Spleen (tissue), 7 donors: ENCODE measurements around the gene PELO.

Experiments used
- POLR2A ChIP-seq, 3 donors: fragments of 450-650 bp; IDR thresholded peaks; one replicate each; pipeline ENCODE4 v1.5.1; 2017; ENCODE audit warnings: antibody characterized with exemption in 3 of 3, mild to moderate bottlenecking in 1 of 3
- TF ChIP-seq, protein P1 (sequence below), 11 experiments: fragments of 200-600 bp in 7 of 11; fragments of 450-650 bp in 4 of 11; sonication (generic) in 4 of 11; IDR thresholded peaks in 8 of 11; conservative IDR thresholded peaks in 3 of 11; 1 replicate in 7 of 11; 2 replicates in 4 of 11; pipeline versions ENCODE4 v1.4.0 to v1.8.0; 2016 to 2021; ENCODE audit warnings: antibody characterized with exemption in 11 of 11, inconsistent platforms in 4 of 11, mild to moderate bottlenecking in 1 of 11
- donor health status: DM: no; HTN: no; CAD: no; lungs with moderate emphysema.
- donor health status: DM: no; HTN: no; CAD: no.
- donor health status: DM: no; HTN: no; CAD: no.

DNA sequence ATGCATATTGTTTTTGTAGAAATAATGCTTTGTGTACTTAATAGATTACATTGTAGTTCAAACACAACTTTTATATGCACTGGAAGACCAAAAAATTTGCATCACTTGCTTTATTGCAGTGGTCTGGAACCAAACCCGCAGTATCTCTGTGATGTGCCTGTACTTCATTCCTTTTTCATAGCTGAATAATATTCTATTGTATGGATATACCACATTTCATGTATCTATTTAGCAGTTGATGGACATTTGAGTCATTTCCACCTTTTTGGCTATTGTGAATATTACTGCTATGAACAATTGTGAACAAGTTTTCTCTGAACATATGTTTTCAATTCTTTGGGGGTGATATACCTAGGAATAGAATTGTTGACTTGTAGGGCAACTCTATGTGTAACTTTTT, 40.1 kb downstream of the PELO start:
- TF ChIP-seq, protein P1, sequence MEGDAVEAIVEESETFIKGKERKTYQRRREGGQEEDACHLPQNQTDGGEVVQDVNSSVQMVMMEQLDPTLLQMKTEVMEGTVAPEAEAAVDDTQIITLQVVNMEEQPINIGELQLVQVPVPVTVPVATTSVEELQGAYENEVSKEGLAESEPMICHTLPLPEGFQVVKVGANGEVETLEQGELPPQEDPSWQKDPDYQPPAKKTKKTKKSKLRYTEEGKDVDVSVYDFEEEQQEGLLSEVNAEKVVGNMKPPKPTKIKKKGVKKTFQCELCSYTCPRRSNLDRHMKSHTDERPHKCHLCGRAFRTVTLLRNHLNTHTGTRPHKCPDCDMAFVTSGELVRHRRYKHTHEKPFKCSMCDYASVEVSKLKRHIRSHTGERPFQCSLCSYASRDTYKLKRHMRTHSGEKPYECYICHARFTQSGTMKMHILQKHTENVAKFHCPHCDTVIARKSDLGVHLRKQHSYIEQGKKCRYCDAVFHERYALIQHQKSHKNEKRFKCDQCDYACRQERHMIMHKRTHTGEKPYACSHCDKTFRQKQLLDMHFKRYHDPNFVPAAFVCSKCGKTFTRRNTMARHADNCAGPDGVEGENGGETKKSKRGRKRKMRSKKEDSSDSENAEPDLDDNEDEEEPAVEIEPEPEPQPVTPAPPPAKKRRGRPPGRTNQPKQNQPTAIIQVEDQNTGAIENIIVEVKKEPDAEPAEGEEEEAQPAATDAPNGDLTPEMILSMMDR (IDR thresholded peaks at IDR 0.05 in 8 of 11, conservative IDR thresholded peaks at IDR 0.05 in 3 of 11): no peak
- TF ChIP-seq POLR2A (IDR thresholded peaks at IDR 0.05): no peak
